ENCODE results near the gene RC3H1.
"Not testable (repeated sequence)": the region's sequence is repeated elsewhere in the genome, so short reads cannot be mapped to it uniquely, and the experiment has no call there.

RC3H1 gene

GRCh38 chr1:174022080-174022975 lies at the start of gene RC3H1:
Gene RC3H1 (minus strand): TSS chr1:174022357. CDS start chr1:173992985, 29,372 bp downstream.
- DNase-seq (ENCODE audit: low read depth): peak; percentile 78

- DNase-seq (ENCODE audit: low read depth): no peak
These were observed 48.5 kb upstream of the RC3H1 start for GRCh38 chr1:174070614-174071013.

DNA sequence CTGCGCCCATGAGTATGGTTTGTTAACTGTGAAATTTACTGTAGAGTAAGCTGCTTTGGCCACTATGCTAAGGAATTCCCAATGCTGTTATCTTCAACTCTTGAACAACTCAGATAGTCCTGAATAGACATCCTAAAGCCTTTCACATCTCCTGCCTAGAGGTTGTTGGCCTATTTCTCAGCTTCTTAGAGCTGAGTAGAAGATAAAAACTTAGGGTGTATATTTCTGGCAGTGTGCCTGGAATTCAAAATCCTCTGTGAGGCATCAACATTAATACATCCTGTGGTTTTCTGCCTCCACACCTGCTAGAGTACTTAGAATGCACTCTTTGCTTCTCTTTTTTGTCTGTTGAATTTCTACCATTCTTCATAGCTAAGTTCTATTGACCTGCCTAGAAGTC lies 45.8 kb upstream of the RC3H1 start:
- DNase-seq (ENCODE audit: low read depth): no peak

GRCh38 chr1:174060090-174060489 lies 37.9 kb upstream of the RC3H1 start:
- DNase-seq (ENCODE audit: low read depth): no peak

DNA sequence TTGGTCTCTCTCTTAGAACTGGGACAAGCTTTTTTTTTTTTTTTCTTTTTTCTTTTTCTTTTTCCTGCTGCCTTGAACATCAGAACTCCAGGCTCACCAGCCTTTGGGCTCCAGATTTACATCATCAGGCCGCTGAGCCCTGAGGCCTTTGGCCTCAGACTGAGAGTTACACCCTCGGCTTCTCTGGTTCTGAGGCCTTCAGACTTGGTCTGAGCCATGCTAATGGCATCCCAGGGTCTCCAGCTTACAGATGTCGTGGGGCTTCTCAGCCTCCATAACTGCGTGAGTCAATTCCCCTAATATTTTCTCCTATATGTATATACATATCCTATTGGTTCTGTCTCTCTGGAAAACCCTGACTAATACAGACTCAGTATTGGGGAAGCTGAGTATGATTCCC lies 36.5 kb upstream of the RC3H1 start:
- no peak for DNase-seq (ENCODE audit: low read depth)

DNA sequence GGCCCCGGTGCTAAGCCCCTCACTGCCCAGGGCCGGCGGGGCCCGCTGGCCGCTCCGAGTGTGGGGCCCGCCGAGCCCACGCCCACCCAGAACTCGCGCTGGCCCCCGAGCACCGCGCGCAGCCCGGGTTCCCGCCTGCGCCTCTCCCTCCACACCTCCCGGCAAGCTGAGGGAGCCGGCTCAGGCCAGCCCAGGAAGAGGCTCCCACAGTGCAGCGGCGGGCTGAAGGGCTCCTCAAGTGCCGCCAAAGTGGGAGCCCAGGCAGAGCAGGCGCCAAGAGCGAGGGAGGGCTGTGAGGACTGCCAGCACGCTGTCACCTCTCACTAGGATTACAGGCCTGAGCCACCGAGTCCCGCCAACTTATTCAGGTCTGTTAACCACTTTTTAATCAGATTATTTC lies 34.5 kb upstream of the RC3H1 start:
- not testable (repeated sequence) for DNase-seq (ENCODE audit: low read depth)

DNA sequence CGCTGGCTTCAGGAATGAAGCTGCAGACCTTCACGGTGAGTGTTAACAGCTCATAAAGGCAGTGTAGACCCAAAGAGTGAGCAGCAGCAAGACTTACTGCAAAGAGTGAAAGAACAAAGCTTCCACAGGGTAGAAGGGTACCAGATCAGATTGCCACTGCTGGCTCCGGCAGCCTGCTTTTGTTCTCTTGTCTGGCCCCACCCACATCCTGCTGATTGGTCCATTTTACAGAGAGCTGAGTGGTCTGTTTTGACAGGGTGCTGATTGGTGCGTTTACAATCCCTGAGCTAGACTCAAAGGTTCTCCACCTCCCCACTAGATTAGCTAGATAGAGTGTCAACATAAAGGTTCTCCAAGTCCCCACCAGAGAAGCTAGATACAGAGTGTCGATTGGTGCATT lies 33.6 kb upstream of the RC3H1 start:
- DNase-seq (ENCODE audit: low read depth): not testable (repeated sequence)

GRCh38 chr1:174053826-174054225 lies 31.7 kb upstream of the RC3H1 start:
- DNase-seq (ENCODE audit: low read depth): no peak

GRCh38 chr1:174052621-174053020 lies 30.5 kb upstream of the RC3H1 start:
- DNase-seq (ENCODE audit: low read depth): no peak

- no peak for DNase-seq (ENCODE audit: low read depth)
These were observed 29.8 kb upstream of the RC3H1 start for GRCh38 chr1:174051956-174052355.

DNA sequence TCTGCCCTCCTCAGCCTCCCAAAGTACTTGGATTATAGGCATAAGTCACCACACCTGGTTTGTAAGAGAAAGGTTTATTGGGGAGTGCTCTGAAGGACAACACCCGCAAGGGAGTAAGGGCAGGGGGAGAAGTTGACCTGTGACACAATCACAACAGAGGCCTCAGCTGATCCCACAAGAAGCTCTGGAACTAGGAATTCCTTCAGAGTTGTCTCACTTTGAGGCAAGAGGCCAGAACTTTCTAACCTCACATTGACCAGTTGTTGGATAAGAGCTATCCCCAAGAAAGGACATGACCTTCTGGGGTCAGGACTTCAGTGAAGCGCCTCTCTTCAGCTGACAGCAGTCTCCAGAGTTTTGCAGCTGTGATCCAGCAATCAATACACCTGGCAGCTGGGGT lies 27.4 kb upstream of the RC3H1 start:
- DNase-seq (ENCODE audit: low read depth): no peak

DNA sequence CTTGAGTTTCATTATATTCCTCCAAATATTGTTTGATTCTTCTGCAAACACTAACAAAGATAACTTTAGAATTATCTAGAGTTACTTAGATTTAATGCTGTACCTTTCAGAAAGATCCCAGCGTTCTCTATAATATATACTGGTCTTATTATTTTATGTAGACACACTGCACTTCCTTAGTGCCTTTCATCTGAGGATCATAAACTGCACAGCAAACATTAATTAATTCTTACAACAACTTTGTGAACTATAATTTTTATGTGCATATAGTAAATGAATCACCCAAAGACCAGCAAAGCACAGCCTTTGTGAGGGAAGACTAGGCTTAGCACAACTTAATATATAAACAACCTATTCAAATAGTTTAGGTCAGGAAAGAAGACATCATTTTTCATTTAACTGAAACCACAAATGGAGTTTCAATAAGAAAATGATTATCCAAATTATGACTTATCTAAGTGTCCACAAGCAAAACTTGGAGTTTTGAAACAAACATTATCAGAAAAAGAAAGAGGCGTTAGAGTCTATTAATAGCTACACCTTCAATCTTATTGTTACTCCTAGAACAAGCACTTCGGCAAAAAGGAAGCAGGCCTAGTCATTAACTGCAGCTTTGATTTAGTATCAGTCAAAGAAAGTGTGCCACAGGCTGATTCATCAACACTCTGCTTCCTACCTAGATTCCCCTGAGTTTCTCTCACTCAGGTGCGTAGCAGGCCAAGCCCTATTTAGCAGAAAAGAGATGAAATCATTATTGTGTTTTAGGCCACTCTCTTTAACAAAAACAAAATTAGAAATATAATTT lies 22.5 kb upstream of the RC3H1 start:
- no peak for DNase-seq (ENCODE audit: low read depth)

DNA sequence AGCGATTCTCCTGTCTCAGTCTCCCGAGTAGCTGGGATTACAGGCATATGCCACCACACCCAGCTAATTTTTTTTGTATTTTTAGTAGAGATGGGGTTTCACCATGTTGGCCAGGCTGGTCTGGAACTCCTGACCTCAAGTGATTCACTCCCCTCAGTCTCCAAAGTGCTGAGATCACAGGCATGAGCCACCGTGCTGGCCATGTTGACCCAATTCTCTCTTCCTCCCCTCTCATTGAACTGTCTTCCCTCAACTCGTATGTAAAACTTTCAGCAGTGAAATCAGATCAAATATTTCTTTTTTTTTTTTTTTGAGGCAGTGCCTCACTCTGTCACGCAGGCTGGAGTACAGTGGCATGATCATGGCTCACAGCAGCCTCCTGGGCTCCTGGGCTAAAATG lies 20.4 kb upstream of the RC3H1 start:
- DNase-seq (ENCODE audit: low read depth): not testable (repeated sequence)

GRCh38 chr1:174041369-174041768 lies 19.2 kb upstream of the RC3H1 start:
- DNase-seq (ENCODE audit: low read depth): no peak

DNA sequence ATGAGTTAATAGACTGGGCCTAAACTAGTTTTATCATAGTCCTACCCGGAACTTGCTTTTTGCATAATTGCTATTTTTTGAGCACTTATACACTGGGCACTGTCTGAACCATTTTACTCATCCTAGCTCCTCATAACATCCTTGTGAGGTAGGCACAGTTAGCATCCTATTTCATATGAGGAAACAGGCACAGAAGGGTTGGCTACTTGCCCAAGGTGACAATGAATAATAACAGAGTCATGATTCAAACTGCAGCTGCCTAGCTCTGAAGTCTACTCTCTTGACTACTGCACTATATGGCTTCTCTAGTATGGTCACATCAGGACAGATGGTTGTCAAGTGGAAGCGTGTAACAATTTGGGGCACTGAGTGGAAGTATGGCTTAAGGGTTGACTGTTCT lies 18.2 kb upstream of the RC3H1 start:
- DNase-seq (ENCODE audit: low read depth): no peak

GRCh38 chr1:174039027-174039426 lies 16.9 kb upstream of the RC3H1 start:
- no peak for DNase-seq (ENCODE audit: low read depth)

DNA sequence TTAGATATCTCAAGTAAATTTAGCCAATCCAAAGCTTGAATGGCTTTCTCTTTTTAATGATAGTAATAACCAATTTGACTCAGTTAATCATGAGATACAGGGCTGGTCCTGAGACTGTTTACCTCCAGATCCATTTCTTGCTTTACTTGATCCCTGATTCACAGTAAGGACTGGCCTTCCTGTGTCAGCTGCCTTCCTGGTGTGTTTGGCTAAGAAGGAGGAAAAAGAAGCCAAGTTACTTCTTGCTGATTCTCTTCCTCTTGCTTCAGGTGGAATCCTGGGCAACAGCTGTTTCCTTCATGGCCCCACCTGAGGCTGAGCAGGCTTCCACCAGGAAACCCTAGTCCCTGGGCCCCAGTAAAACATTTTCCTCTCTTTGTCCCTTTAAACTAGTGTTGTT lies 14.6 kb upstream of the RC3H1 start:
- DNase-seq (ENCODE audit: low read depth): no peak

GRCh38 chr1:174036204-174036603 lies 14.0 kb upstream of the RC3H1 start:
- DNase-seq (ENCODE audit: low read depth): no peak

DNA sequence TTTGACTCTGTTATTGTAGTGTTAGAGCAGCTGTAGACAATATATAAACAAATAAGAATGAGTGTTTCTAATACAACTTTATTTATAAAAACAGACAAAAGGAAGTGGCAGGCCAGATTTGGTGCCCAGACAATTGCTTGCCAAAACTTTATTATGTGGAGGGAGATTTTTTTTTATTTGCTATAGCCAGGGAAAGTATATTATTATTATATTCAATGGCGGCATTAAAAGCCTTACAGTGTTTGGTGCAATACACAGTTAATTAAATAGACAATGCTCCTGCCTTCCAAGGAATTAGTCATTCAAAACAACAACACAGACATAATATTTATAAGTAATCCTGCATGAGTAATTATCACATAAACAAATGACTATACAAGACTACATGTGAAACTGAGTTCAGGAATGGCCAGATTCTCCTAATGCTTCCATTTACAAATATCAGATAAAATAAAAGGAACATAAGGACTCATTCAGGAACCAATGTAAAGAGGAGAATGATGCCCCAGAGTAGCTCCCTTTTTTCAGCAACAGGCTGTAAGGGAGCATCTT lies 10.6 kb upstream of the RC3H1 start:
- no peak for DNase-seq (ENCODE audit: low read depth)

DNA sequence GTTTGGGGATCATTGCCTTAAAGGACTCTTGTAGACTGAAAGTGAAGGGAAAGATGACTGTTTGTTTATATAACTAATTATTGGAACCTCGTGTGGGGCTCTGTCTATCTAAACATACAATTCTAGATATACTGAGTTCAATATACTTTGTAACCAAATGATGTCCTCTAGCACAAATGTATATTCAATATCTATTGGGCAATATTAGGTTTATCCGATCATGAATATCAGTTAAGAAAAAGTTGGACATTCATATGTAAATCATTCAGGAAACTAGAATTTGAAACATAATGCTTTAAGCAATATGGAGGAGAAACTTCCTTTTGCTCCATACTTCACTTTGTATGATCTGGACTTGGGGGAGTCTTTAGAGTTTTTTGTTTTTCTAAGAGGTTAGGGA lies 8.9 kb upstream of the RC3H1 start:
- DNase-seq (ENCODE audit: low read depth): no peak

DNA sequence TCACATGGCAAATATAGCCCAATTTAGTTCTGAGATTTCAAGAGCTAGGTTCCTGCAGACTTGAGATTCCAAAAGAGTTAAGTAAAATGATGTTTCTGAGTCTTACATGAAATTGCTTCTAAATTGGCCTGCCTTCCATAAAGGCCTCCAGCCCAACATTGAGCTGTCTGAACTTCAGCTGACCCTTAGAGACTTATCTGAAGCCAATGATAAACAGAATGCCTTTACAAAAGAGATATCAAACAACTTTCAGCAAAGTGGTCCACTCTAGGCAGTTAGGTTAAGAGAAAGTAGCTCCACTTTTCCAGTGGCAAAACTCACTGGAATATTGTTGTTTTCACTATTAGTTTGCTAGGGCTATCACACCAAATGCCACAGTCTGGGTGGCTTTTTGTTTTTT lies 6.3 kb upstream of the RC3H1 start:
- no peak for DNase-seq (ENCODE audit: low read depth)

GRCh38 chr1:174023440-174023839 lies 1.3 kb upstream of the RC3H1 start:
- DNase-seq (ENCODE audit: low read depth): no peak

GRCh38 chr1:174022976-174023277 lies 770 bp upstream of the RC3H1 start:
- DNase-seq (ENCODE audit: low read depth): no peak
